Activated CD8-positive, alpha-beta T cell treated with anti-CD3 and anti-CD28 coated beads for 36 hours (primary cell): ENCODE data around the gene TEP1. TPM values are rescaled to one million over a fixed set of nuclear protein-coding genes. Genes with fewer than 3 reads are reported as not detected.

Source experiments
- ATAC-seq: fragments of 200-7000 bp; cut with Tn5 transposase; one replicate; pipeline ENCODE4 v1.10.0; 2021; ENCODE audit warnings: mild to moderate bottlenecking, moderate library complexity
- CTCF ChIA-PET: fragments of 350-600 bp; sonication (Branson Sonifier 250); formaldehyde crosslinking; loops from one replicate; lab custom pipeline; 2021; ENCODE audit warnings: antibody characterized with exemption; lab: Charles Lee
- POLR2A ChIA-PET: fragments of 350-600 bp; sonication (Branson Sonifier 250); formaldehyde crosslinking; loops from one replicate; lab custom pipeline; 2021; ENCODE audit warnings: antibody characterized with exemption; lab: Charles Lee
- DNase-seq: peaks from one replicate; pipeline ENCODE4 v3.0.0-alpha.2; 2020
- H3K27ac Mint-ChIP-seq: one replicate; pipeline ENCODE4 v1.8.0; 2021; ENCODE audit warnings: mild to moderate bottlenecking, mixed read lengths
- H3K27me3 Mint-ChIP-seq: one replicate; pipeline ENCODE4 v1.8.0; 2021; ENCODE audit warnings: mixed read lengths
- H3K36me3 Mint-ChIP-seq: one replicate; pipeline ENCODE4 v1.8.0; 2021; ENCODE audit warnings: low read depth, mixed read lengths
- H3K4me1 Mint-ChIP-seq: one replicate; pipeline ENCODE4 v1.8.0; 2021; ENCODE audit warnings: low read depth, mixed read lengths
- H3K4me3 Mint-ChIP-seq: one replicate; pipeline ENCODE4 v1.8.0; 2021; ENCODE audit warnings: mild to moderate bottlenecking, moderate library complexity, mixed read lengths
- H3K9me3 Mint-ChIP-seq: one replicate; pipeline ENCODE4 v1.8.0; 2021; ENCODE audit warnings: mixed read lengths
- intact Hi-C: fragments of 100-400 bp; cut with micrococcal nuclease; formaldehyde crosslinking; loops from one replicate; pipeline ENCODE4 v1.10.0; 2022
- total RNA-seq, 2 experiments: library from RNA; stranded (reverse); gene quantifications; one replicate each; pipeline ENCODE4 v1.2.3, GENCODE V29; 2021
- TF ChIP-seq, protein P1 (sequence below): fragments of 200-600 bp; IDR thresholded peaks from one replicate; pipeline ENCODE4 v1.8.0; 2022; ENCODE audit warnings: antibody characterized with exemption, mild to moderate bottlenecking

TEP1 gene
- total RNA-seq, 2 experiments from 2014 or later = 22.8 to 25.3 TPM

- no peaks in the 10 kb centered on the region for H3K27me3 Mint-ChIP-seq
- TF ChIP-seq, protein P1, sequence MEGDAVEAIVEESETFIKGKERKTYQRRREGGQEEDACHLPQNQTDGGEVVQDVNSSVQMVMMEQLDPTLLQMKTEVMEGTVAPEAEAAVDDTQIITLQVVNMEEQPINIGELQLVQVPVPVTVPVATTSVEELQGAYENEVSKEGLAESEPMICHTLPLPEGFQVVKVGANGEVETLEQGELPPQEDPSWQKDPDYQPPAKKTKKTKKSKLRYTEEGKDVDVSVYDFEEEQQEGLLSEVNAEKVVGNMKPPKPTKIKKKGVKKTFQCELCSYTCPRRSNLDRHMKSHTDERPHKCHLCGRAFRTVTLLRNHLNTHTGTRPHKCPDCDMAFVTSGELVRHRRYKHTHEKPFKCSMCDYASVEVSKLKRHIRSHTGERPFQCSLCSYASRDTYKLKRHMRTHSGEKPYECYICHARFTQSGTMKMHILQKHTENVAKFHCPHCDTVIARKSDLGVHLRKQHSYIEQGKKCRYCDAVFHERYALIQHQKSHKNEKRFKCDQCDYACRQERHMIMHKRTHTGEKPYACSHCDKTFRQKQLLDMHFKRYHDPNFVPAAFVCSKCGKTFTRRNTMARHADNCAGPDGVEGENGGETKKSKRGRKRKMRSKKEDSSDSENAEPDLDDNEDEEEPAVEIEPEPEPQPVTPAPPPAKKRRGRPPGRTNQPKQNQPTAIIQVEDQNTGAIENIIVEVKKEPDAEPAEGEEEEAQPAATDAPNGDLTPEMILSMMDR = no peak
- H3K27ac Mint-ChIP-seq = no peak overlapping the region
- CTCF ChIA-PET = interaction anchor here (1.6 to 2.0 kb wide), 2 partner anchors 16 to 23 kb away, joined by 4 to 9 read pairs; no protein-coding TSS in a partner anchor
- H3K9me3 Mint-ChIP-seq = no peaks in the 10 kb centered on the region
- ATAC-seq (no peak), DNase-seq (no peak)
- H3K4me3 Mint-ChIP-seq = no peak overlapping the region
- intact Hi-C loops = no loop called here
- POLR2A ChIA-PET = interaction anchor here (1.1 kb wide), 1 partner anchor 27 kb away, joined by 3 read pairs; no protein-coding TSS in a partner anchor
- H3K36me3 Mint-ChIP-seq = peaks cover 47% of the 10 kb centered on the region
- no peaks in the 10 kb centered on the region for H3K4me1 Mint-ChIP-seq
Observed at GRCh38 chr14:20350860-20351259, 62.4 kb downstream of the TEP1 start.

- H3K9me3 Mint-ChIP-seq = no peaks in the 10 kb centered on the region
- ChIA-PET POLR2A (no interaction called here), CTCF (interaction anchor here (0.8 to 2.0 kb wide), 3 partner anchors 10 to 22 kb away, joined by 3 to 9 read pairs (median 4); no protein-coding TSS in a partner anchor)
- ATAC-seq = no peak
- no peak overlapping the region for H3K4me3 Mint-ChIP-seq
- H3K4me1 Mint-ChIP-seq = no peaks in the 10 kb centered on the region
- TF ChIP-seq, protein P1 = no peak
- intact Hi-C loops = no loop called here
- DNase-seq = no peak
- H3K36me3 Mint-ChIP-seq = peaks cover 48% of the 10 kb centered on the region
- no peak overlapping the region for H3K27ac Mint-ChIP-seq
- no peaks in the 10 kb centered on the region for H3K27me3 Mint-ChIP-seq
Observed at GRCh38 chr14:20350282-20350681, 63.0 kb downstream of the TEP1 start.

DNA sequence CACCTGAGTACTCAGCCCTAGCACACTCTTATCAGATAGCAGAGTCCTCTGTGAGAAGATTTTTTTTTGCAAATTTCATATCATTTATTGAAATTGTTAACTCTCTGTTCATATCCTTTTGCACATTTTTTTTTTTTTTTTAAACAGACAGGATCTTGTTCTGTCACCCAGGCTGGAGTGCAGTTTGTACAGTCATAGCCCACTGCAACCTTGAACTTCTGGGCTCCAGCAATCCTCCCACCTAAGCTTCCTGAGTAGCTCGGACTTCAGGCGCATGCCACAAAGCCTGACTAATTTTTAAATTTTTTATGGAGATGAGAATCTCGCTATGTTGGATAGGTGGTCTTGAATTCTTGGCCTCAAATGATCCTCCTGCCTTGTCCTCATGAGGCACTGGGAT is 65.6 kb downstream of the TEP1 start:
- no peak for DNase-seq
- POLR2A ChIA-PET = no interaction called here
- Mint-ChIP-seq H3K9me3 (no peaks in the 10 kb centered on the region), H3K36me3 (peaks cover 42% of the 10 kb centered on the region), H3K27ac (no peak overlapping the region), H3K4me3 (no peak overlapping the region), H3K27me3 (no peaks in the 10 kb centered on the region), H3K4me1 (peaks cover 11% of the 10 kb centered on the region)
- TF ChIP-seq, protein P1 = no peak
- intact Hi-C loops = no loop called here
- CTCF ChIA-PET = interaction anchor here (0.7 kb wide), 1 partner anchor 20 kb away, joined by 3 read pairs; no protein-coding TSS in a partner anchor
- no peak for ATAC-seq

GRCh38 chr14:20346713-20347112 is 66.6 kb downstream of the TEP1 start:
- H3K27me3 Mint-ChIP-seq = no peaks in the 10 kb centered on the region
- no peak for DNase-seq
- no peak for ATAC-seq
- intact Hi-C loops = no loop called here
- ChIA-PET CTCF (interaction anchor here (10.2 kb wide), 1 partner anchor 17 kb away, joined by 125 read pairs; the partner anchor contains the start of gene CCNB1IP1), POLR2A (no interaction called here)
- H3K27ac Mint-ChIP-seq = no peak overlapping the region
- no peak overlapping the region for H3K4me3 Mint-ChIP-seq
- no peaks in the 10 kb centered on the region for H3K9me3 Mint-ChIP-seq
- H3K36me3 Mint-ChIP-seq = peaks cover 39% of the 10 kb centered on the region
- peaks cover 11% of the 10 kb centered on the region for H3K4me1 Mint-ChIP-seq
- TF ChIP-seq, protein P1 = no peak

DNA sequence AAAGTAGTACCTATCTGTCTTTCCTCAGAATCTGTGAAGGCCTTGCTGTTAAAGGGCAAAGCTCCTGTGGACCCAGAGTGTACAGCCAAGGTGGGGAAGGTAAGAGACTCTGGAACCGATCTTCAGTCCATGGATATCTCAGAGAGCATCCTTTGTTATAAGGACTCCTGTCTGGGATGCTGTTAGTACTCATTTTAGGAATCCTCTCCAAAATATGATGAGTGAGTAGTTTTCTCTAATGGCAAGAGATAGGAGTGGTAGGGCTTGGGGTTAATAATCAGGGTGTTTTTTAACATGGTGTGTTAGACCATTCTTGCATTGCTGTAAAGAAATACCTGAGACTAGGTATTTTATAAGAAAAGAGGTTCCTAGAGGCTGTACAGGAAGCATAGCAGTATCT is 67.9 kb downstream of the TEP1 start:
- Mint-ChIP-seq H3K36me3 (peaks cover 32% of the 10 kb centered on the region), H3K4me3 (peak overlapping the region; percentile 56), H3K27ac (peak overlapping the region; percentile 26), H3K4me1 (peaks cover 11% of the 10 kb centered on the region), H3K27me3 (no peaks in the 10 kb centered on the region), H3K9me3 (no peaks in the 10 kb centered on the region)
- POLR2A ChIA-PET = interaction anchor here (0.7 kb wide), 1 partner anchor 511 kb away, joined by 3 read pairs; no protein-coding TSS in a partner anchor
- ATAC-seq = no peak
- CTCF ChIA-PET = interaction anchor here (10.2 kb wide), 1 partner anchor 16 kb away, joined by 125 read pairs; the partner anchor contains the start of gene CCNB1IP1
- TF ChIP-seq, protein P1 = no peak
- DNase-seq = no peak
- intact Hi-C loops = no loop called here
